ENCODE data around the gene RHOT2. TPM values are rescaled to one million over a fixed set of nuclear protein-coding genes. Genes with fewer than 3 reads are reported as not detected.
A peak's percentile ranks its signal among the peaks of the same experiment; 100 is the strongest.

Gene RHOT2
- total and polyA plus RNA-seq, 9 of the 15 experiments (the other 6 are each of a cell fraction or from before 2014, with no cell fraction given), result 5.0 to 373 (median 112) TPM

DNA sequence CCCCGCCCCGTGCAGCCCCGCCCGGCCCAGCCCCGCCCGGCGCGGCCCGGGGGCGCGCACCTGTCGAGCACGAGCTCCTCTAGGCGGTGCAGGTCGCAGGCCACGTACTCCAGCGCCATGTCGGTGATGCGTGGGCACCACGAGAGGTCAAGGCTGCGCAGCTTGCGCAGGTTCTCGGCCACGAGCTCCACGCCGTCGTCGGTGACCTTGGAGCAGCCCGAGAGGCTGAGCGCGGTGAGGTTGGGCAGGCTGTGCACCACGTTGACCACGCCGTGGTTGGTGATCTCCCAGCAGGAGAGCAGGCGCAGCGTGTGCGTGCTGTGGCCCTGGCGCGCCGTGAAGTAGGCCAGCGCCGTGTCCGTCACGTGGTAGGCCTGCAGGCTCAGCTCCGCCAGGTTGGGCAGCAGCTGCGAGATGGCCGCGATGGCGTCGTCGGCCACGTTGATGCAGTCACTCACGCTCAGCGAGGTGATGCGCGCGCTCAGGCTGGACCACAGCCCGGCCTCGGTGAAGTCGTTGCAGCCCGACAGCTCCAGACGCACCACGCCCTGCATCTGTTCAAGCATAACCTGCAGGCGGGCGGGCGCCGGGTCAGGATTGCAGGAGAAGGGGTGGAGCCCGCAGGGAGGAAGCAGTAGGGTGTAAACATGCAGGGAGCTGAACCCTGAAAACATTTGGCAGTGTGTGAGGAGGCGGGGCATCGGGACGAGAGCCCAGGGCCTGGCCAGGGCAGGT, 27.6 kb downstream of the RHOT2 start (continued):
- TF ChIP-seq HDAC2 (IDR thresholded peaks at IDR 0.05), result no peak
- TF ChIP-seq, protein P1, sequence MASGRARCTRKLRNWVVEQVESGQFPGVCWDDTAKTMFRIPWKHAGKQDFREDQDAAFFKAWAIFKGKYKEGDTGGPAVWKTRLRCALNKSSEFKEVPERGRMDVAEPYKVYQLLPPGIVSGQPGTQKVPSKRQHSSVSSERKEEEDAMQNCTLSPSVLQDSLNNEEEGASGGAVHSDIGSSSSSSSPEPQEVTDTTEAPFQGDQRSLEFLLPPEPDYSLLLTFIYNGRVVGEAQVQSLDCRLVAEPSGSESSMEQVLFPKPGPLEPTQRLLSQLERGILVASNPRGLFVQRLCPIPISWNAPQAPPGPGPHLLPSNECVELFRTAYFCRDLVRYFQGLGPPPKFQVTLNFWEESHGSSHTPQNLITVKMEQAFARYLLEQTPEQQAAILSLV (tag; IDR thresholded peaks at IDR 0.05), result no peak
- TF ChIP-seq, protein P2, sequence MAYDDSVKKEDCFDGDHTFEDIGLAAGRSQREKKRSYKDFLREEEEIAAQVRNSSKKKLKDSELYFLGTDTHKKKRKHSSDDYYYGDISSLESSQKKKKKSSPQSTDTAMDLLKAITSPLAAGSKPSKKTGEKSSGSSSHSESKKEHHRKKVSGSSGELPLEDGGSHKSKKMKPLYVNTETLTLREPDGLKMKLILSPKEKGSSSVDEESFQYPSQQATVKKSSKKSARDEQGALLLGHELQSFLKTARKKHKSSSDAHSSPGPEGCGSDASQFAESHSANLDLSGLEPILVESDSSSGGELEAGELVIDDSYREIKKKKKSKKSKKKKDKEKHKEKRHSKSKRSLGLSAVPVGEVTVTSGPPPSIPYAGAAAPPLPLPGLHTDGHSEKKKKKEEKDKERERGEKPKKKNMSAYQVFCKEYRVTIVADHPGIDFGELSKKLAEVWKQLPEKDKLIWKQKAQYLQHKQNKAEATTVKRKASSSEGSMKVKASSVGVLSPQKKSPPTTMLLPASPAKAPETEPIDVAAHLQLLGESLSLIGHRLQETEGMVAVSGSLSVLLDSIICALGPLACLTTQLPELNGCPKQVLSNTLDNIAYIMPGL (CRISPR knock-in tag; IDR thresholded peaks at IDR 0.05), result peak; percentile 91; the same call in 1 of the 2 replicates
- TF ChIP-seq SP1 (CRISPR knock-in tag; IDR thresholded peaks at IDR 0.05), result peak; percentile 50
- peak; percentile 84 to 88 for TF ChIP-seq NRF1 (conservative IDR thresholded peaks at IDR 0.05 in 1 of 2, IDR thresholded peaks at IDR 0.05 in 1 of 2)
- no peak for TF ChIP-seq BRD4 (IDR thresholded peaks at IDR 0.05)
- TF ChIP-seq ZSCAN32 (CRISPR knock-in tag; IDR thresholded peaks at IDR 0.05), result no peak
- no peak for TF ChIP-seq BRCA1 (IDR thresholded peaks at IDR 0.05)
- TF ChIP-seq BRCA1 (CRISPR knock-in tag; IDR thresholded peaks at IDR 0.05), result peak; percentile 26; the same call in 1 of the 2 replicates
- TF ChIP-seq CBFB (CRISPR knock-in tag; IDR thresholded peaks at IDR 0.05), result peak; percentile 90; the same call in 1 of the 2 replicates
- TF ChIP-seq TEAD2 (tag; IDR thresholded peaks at IDR 0.05), result no peak
- TF ChIP-seq, protein P3, sequence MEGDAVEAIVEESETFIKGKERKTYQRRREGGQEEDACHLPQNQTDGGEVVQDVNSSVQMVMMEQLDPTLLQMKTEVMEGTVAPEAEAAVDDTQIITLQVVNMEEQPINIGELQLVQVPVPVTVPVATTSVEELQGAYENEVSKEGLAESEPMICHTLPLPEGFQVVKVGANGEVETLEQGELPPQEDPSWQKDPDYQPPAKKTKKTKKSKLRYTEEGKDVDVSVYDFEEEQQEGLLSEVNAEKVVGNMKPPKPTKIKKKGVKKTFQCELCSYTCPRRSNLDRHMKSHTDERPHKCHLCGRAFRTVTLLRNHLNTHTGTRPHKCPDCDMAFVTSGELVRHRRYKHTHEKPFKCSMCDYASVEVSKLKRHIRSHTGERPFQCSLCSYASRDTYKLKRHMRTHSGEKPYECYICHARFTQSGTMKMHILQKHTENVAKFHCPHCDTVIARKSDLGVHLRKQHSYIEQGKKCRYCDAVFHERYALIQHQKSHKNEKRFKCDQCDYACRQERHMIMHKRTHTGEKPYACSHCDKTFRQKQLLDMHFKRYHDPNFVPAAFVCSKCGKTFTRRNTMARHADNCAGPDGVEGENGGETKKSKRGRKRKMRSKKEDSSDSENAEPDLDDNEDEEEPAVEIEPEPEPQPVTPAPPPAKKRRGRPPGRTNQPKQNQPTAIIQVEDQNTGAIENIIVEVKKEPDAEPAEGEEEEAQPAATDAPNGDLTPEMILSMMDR (IDR thresholded peaks at IDR 0.05 in 2 of 3, conservative IDR thresholded peaks at IDR 0.05 in 1 of 3; ENCODE audit: insufficient read depth in 2 of 3, low read depth in 1 of 3, low read length in 3 of 3), result no peak
- TF ChIP-seq, protein P4, sequence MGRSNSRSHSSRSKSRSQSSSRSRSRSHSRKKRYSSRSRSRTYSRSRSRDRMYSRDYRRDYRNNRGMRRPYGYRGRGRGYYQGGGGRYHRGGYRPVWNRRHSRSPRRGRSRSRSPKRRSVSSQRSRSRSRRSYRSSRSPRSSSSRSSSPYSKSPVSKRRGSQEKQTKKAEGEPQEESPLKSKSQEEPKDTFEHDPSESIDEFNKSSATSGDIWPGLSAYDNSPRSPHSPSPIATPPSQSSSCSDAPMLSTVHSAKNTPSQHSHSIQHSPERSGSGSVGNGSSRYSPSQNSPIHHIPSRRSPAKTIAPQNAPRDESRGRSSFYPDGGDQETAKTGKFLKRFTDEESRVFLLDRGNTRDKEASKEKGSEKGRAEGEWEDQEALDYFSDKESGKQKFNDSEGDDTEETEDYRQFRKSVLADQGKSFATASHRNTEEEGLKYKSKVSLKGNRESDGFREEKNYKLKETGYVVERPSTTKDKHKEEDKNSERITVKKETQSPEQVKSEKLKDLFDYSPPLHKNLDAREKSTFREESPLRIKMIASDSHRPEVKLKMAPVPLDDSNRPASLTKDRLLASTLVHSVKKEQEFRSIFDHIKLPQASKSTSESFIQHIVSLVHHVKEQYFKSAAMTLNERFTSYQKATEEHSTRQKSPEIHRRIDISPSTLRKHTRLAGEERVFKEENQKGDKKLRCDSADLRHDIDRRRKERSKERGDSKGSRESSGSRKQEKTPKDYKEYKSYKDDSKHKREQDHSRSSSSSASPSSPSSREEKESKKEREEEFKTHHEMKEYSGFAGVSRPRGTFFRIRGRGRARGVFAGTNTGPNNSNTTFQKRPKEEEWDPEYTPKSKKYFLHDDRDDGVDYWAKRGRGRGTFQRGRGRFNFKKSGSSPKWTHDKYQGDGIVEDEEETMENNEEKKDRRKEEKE (IDR thresholded peaks at IDR 0.05; ENCODE audit: borderline replicate concordance in 1 of 2, control insufficient read depth in 1 of 2, low read depth in 2 of 2, low read length in 1 of 2), result no peak
- no peak for TF ChIP-seq ARNT (IDR thresholded peaks at IDR 0.05)
- TF ChIP-seq SNRNP70 (optimal IDR thresholded peaks at IDR 0.05; ENCODE audit: low read depth, low read length), result no peak
- TF ChIP-seq MEF2A (IDR thresholded peaks at IDR 0.05; ENCODE audit: control insufficient read depth, low read depth, low read length), result no peak
- TF ChIP-seq, protein P5, sequence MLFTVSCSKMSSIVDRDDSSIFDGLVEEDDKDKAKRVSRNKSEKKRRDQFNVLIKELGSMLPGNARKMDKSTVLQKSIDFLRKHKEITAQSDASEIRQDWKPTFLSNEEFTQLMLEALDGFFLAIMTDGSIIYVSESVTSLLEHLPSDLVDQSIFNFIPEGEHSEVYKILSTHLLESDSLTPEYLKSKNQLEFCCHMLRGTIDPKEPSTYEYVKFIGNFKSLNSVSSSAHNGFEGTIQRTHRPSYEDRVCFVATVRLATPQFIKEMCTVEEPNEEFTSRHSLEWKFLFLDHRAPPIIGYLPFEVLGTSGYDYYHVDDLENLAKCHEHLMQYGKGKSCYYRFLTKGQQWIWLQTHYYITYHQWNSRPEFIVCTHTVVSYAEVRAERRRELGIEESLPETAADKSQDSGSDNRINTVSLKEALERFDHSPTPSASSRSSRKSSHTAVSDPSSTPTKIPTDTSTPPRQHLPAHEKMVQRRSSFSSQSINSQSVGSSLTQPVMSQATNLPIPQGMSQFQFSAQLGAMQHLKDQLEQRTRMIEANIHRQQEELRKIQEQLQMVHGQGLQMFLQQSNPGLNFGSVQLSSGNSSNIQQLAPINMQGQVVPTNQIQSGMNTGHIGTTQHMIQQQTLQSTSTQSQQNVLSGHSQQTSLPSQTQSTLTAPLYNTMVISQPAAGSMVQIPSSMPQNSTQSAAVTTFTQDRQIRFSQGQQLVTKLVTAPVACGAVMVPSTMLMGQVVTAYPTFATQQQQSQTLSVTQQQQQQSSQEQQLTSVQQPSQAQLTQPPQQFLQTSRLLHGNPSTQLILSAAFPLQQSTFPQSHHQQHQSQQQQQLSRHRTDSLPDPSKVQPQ (CRISPR knock-in tag; IDR thresholded peaks at IDR 0.05; ENCODE audit: borderline replicate concordance), result no peak

All from K562 (cell line).